Hepatocyte (in vitro differentiated cells): ENCODE data around the gene TNFAIP6.

Experiments used
- CTCF ChIP-seq: fragments of 200-600 bp; sonication (generic); IDR thresholded peaks from 2 replicates; pipeline ENCODE4 v1.5.1; 2016; ENCODE audit warnings: antibody characterized with exemption, mild to moderate bottlenecking; ENCODE audit not compliant: poor library complexity
- EZH2 ChIP-seq: fragments of 200-600 bp; sonication (generic); IDR thresholded peaks from 2 replicates; pipeline ENCODE4 v1.6.1; 2016; ENCODE audit warnings: antibody characterized with exemption, mild to moderate bottlenecking, borderline replicate concordance
- EZH2phosphoT487 ChIP-seq: fragments of 200-600 bp; sonication (generic); IDR thresholded peaks from one replicate; pipeline ENCODE4 v1.6.1; 2018; ENCODE audit warnings: antibody characterized with exemption, mild to moderate bottlenecking, low read depth, moderate library complexity; ENCODE audit not compliant: unreplicated experiment, severe bottlenecking

- TF ChIP-seq CTCF (no peak), EZH2 (no peak), EZH2phosphoT487 (no peak)
Observed at GRCh38 chr2:151347294-151347693, 10.1 kb upstream of the TNFAIP6 start.
